ENCODE measurements around the gene NPR2. TPM values are rescaled to one million over a fixed set of nuclear protein-coding genes. Genes with fewer than 3 reads are reported as not detected.

Gene NPR2
- total RNA-seq, 1 donor from 2014 or later: 15.9 TPM

- no peak for DNase-seq (ENCODE audit: low spot score)
These were observed 9.1 kb downstream of the NPR2 start for GRCh38 chr9:35800530-35800929.

- DNase-seq (ENCODE audit: low spot score): no peak
These were observed 10.1 kb downstream of the NPR2 start for GRCh38 chr9:35801328-35802128.

- no peak for DNase-seq (ENCODE audit: low spot score)
These were observed 14.7 kb downstream of the NPR2 start for GRCh38 chr9:35806101-35806500.

- DNase-seq (ENCODE audit: low spot score): no peak
These were observed 17.0 kb downstream of the NPR2 start for GRCh38 chr9:35808433-35808832.

GRCh38 chr9:35810122-35810521 lies 18.7 kb downstream of the NPR2 start:
- DNase-seq (ENCODE audit: low spot score): no peak

- no peak for DNase-seq (ENCODE audit: low spot score)
These were observed 20.1 kb downstream of the NPR2 start for GRCh38 chr9:35811381-35812024.

GRCh38 chr9:35812025-35812602 lies 20.7 kb downstream of the NPR2 start, which contains the start of gene SPAG8:
Gene SPAG8, minus strand, starts transcription at chr9:35812262. Its CDS starts 115 bp downstream, at chr9:35812147.
- DNase-seq (ENCODE audit: low spot score): peak; percentile 99

- DNase-seq (ENCODE audit: low spot score): no peak
These were observed 22.2 kb downstream of the NPR2 start for GRCh38 chr9:35813434-35814105.

- DNase-seq (ENCODE audit: low spot score): peak; percentile 77
These were observed 22.9 kb downstream of the NPR2 start for GRCh38 chr9:35814106-35814840.

GRCh38 chr9:35814841-35815543 lies 23.6 kb downstream of the NPR2 start, which contains the start of gene HINT2:
Gene HINT2, minus strand, starts transcription at chr9:35815042. Its CDS starts 63 bp downstream, at chr9:35814979.
- peak; percentile 100 for DNase-seq (ENCODE audit: low spot score)

GRCh38 chr9:35816708-35817107 lies 25.3 kb downstream of the NPR2 start:
- DNase-seq (ENCODE audit: low spot score): no peak

- DNase-seq (ENCODE audit: low spot score): no peak
These were observed 26.9 kb downstream of the NPR2 start for GRCh38 chr9:35818341-35818740.

- peak; percentile 59 for DNase-seq (ENCODE audit: low spot score)
These were observed 28.7 kb downstream of the NPR2 start for GRCh38 chr9:35820076-35820475.

- DNase-seq (ENCODE audit: low spot score): no peak
These were observed 31.5 kb downstream of the NPR2 start for GRCh38 chr9:35822926-35823325.

- peak; percentile 82 for DNase-seq (ENCODE audit: low spot score)
These were observed 34.8 kb downstream of the NPR2 start for GRCh38 chr9:35826071-35826701.

GRCh38 chr9:35827486-35827885 lies 36.1 kb downstream of the NPR2 start:
- peak; percentile 25 for DNase-seq (ENCODE audit: low spot score)

- DNase-seq (ENCODE audit: low spot score): no peak
These were observed 37.3 kb downstream of the NPR2 start, which contains the start of gene FAM221B for GRCh38 chr9:35828716-35829083. Gene FAM221B, minus strand, starts transcription at chr9:35828732. Its CDS starts 2,571 bp downstream, at chr9:35826161.

GRCh38 chr9:35829084-35829763 lies 37.8 kb downstream of the NPR2 start, which contains the start of gene TMEM8B:
Gene TMEM8B, plus strand, starts transcription at chr9:35829228. Its CDS starts 220 bp downstream, at chr9:35829448.
- peak; percentile 98 for DNase-seq (ENCODE audit: low spot score)

- no peak for DNase-seq (ENCODE audit: low spot score)
These were observed 38.3 kb downstream of the NPR2 start for GRCh38 chr9:35829764-35830096.
